ENCODE measurements around the gene HOXC12.

Gene HOXC12

DNA sequence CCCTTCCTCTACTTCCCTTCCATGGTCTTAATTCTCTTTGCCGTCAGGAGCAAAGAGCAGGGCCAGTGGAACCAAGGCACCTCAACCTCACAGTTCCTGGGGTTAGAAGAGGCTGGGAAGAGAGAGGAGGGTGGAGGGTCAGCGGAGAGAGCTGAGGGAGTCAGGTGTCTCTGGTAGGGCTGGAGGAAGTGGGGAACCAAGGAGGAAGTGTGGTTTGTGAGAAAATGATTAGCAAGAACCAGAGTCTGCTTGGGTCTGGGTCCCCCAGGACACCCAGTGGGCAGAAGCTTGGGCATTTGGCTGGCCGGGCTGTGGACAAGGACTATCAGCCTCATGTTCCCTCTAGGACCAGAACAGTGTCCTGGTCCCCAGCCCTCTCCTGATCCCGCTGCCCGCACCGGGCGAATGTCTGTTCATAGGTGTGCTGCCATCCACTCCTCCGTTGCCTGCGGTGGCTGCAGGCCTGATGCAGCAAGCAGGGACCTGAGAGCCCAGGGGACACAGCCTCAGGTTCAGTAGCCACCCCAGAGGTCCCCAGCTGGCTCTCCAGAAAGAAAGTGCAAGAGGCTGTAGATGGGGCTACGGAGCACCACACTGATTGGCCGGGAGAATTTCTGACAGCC is 2.3 kb downstream of the HOXC12 start:
- no peak for TF ChIP-seq EP300 (IDR thresholded peaks at IDR 0.05; ENCODE audit: borderline replicate concordance)
- no peak for TF ChIP-seq NFIC (IDR thresholded peaks at IDR 0.05)
- TF ChIP-seq TEAD4 (IDR thresholded peaks at IDR 0.05): no peak
- no peak for TF ChIP-seq FOXM1 (IDR thresholded peaks at IDR 0.05; ENCODE audit: borderline replicate concordance, low read depth)
- no peak for TF ChIP-seq RAD21 (IDR thresholded peaks at IDR 0.05; ENCODE audit: low read depth)
- TF ChIP-seq, protein P1, sequence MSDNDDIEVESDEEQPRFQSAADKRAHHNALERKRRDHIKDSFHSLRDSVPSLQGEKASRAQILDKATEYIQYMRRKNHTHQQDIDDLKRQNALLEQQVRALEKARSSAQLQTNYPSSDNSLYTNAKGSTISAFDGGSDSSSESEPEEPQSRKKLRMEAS (IDR thresholded peaks at IDR 0.05): no peak
- no peak for TF ChIP-seq ZBTB7A (IDR thresholded peaks at IDR 0.05; ENCODE audit: low read depth)
- TF ChIP-seq EGR1 (IDR thresholded peaks at IDR 0.05): no peak
- no peak for TF ChIP-seq TAF1 (IDR thresholded peaks at IDR 0.05; ENCODE audit: low read depth)
- TF ChIP-seq CEBPB (IDR thresholded peaks at IDR 0.05): no peak
- TF ChIP-seq, protein P2, sequence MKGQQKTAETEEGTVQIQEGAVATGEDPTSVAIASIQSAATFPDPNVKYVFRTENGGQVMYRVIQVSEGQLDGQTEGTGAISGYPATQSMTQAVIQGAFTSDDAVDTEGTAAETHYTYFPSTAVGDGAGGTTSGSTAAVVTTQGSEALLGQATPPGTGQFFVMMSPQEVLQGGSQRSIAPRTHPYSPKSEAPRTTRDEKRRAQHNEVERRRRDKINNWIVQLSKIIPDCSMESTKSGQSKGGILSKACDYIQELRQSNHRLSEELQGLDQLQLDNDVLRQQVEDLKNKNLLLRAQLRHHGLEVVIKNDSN (IDR thresholded peaks at IDR 0.05): no peak
- no peak for TF ChIP-seq CREB1 (IDR thresholded peaks at IDR 0.05; ENCODE audit: low read depth)
- TF ChIP-seq YY1 (IDR thresholded peaks at IDR 0.05; ENCODE audit: low read depth): no peak
- TF ChIP-seq, protein P3, sequence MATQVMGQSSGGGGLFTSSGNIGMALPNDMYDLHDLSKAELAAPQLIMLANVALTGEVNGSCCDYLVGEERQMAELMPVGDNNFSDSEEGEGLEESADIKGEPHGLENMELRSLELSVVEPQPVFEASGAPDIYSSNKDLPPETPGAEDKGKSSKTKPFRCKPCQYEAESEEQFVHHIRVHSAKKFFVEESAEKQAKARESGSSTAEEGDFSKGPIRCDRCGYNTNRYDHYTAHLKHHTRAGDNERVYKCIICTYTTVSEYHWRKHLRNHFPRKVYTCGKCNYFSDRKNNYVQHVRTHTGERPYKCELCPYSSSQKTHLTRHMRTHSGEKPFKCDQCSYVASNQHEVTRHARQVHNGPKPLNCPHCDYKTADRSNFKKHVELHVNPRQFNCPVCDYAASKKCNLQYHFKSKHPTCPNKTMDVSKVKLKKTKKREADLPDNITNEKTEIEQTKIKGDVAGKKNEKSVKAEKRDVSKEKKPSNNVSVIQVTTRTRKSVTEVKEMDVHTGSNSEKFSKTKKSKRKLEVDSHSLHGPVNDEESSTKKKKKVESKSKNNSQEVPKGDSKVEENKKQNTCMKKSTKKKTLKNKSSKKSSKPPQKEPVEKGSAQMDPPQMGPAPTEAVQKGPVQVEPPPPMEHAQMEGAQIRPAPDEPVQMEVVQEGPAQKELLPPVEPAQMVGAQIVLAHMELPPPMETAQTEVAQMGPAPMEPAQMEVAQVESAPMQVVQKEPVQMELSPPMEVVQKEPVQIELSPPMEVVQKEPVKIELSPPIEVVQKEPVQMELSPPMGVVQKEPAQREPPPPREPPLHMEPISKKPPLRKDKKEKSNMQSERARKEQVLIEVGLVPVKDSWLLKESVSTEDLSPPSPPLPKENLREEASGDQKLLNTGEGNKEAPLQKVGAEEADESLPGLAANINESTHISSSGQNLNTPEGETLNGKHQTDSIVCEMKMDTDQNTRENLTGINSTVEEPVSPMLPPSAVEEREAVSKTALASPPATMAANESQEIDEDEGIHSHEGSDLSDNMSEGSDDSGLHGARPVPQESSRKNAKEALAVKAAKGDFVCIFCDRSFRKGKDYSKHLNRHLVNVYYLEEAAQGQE (IDR thresholded peaks at IDR 0.05; ENCODE audit: low read depth): no peak
- TF ChIP-seq TCF12 (IDR thresholded peaks at IDR 0.05; ENCODE audit: low read depth): no peak

DNA sequence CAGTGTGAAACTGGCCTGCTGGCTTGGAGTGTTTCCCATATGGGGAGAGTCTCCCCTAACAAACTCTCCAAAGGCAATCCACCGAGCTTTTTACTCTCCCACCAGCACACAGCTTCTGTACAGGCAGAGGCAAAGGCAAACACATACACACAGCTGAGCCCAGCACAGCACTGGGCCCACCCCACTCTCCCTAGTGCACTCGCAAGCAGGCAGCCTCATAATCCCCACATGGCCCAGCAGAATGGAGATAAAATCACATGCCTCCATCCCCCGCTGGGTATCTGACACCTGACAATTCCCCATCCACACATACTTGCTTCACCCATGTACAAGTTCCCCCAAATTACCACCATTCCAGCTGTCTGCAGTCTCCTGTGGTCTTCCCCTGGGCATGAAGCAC is 3.4 kb downstream of the HOXC12 start:
- TF ChIP-seq TAF1 (IDR thresholded peaks at IDR 0.05; ENCODE audit: low read depth) (no peak), TEAD4 (IDR thresholded peaks at IDR 0.05) (no peak), ZBTB7A (IDR thresholded peaks at IDR 0.05; ENCODE audit: low read depth) (no peak), CEBPB (IDR thresholded peaks at IDR 0.05) (no peak), YY1 (IDR thresholded peaks at IDR 0.05; ENCODE audit: low read depth) (no peak), TCF12 (IDR thresholded peaks at IDR 0.05; ENCODE audit: low read depth) (no peak), NFIC (IDR thresholded peaks at IDR 0.05) (no peak), EGR1 (IDR thresholded peaks at IDR 0.05) (no peak), RAD21 (IDR thresholded peaks at IDR 0.05; ENCODE audit: low read depth) (no peak), CREB1 (IDR thresholded peaks at IDR 0.05; ENCODE audit: low read depth) (no peak), EP300 (IDR thresholded peaks at IDR 0.05; ENCODE audit: borderline replicate concordance) (no peak), FOXM1 (IDR thresholded peaks at IDR 0.05; ENCODE audit: borderline replicate concordance, low read depth) (no peak)
- TF ChIP-seq, protein P1 (IDR thresholded peaks at IDR 0.05): no peak
- TF ChIP-seq, protein P3 (IDR thresholded peaks at IDR 0.05; ENCODE audit: low read depth): no peak
- TF ChIP-seq, protein P2 (IDR thresholded peaks at IDR 0.05): no peak

DNA sequence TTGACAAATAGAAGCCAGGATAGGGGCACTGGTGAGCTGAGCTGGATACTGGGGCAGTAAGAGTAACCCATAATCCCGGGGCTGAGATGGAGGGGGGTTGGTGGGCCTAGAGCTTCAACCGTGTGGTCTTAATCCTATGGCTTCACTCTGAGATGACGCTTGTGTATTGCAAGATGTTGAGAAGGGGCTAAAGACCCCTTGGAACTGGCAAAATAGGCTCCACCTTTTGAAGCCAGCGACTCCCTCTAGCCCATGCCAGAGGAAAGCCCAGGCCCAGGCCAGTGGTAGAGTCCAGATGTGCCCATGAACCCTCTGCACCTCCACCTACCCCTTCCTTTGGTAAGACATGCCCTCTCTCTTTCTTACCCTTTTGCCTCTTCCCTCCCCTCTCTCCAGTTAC is 4.6 kb downstream of the HOXC12 start:
- TF ChIP-seq FOXM1 (IDR thresholded peaks at IDR 0.05; ENCODE audit: borderline replicate concordance, low read depth) (no peak), TCF12 (IDR thresholded peaks at IDR 0.05; ENCODE audit: low read depth) (no peak), NFIC (IDR thresholded peaks at IDR 0.05) (no peak), EP300 (IDR thresholded peaks at IDR 0.05; ENCODE audit: borderline replicate concordance) (no peak), YY1 (IDR thresholded peaks at IDR 0.05; ENCODE audit: low read depth) (no peak), TEAD4 (IDR thresholded peaks at IDR 0.05) (no peak), ZBTB7A (IDR thresholded peaks at IDR 0.05; ENCODE audit: low read depth) (no peak), CREB1 (IDR thresholded peaks at IDR 0.05; ENCODE audit: low read depth) (no peak), RAD21 (IDR thresholded peaks at IDR 0.05; ENCODE audit: low read depth) (no peak), EGR1 (IDR thresholded peaks at IDR 0.05) (no peak), CEBPB (IDR thresholded peaks at IDR 0.05) (no peak)
- TF ChIP-seq, protein P3 (IDR thresholded peaks at IDR 0.05; ENCODE audit: low read depth): no peak
- TF ChIP-seq, protein P2 (IDR thresholded peaks at IDR 0.05): no peak
- TF ChIP-seq, protein P1 (IDR thresholded peaks at IDR 0.05): no peak
